Chondrocyte (in vitro differentiated cells): ENCODE measurements around the gene CASP2. TPM values are rescaled to one million over a fixed set of nuclear protein-coding genes. Genes with fewer than 3 reads are reported as not detected.
A peak's percentile ranks its signal among the peaks of the same experiment; 100 is the strongest.

Experiments
- DNase-seq: peaks from one replicate; pipeline ENCODE4 v3.0.0; 2021; ENCODE audit warnings: mixed read lengths, low spot score
- H3K27ac Mint-ChIP-seq: one replicate; pipeline ENCODE4 v1.8.0; 2021; ENCODE audit warnings: mild to moderate bottlenecking, moderate library complexity, mixed read lengths; ENCODE audit not compliant: unreplicated experiment
- H3K27me3 Mint-ChIP-seq: 2 replicates; pipeline ENCODE4 v1.8.0; 2021; ENCODE audit warnings: low read depth, mixed read lengths
- H3K36me3 Mint-ChIP-seq: 2 replicates; pipeline ENCODE4 v1.8.0; 2021; ENCODE audit warnings: low read depth, mixed read lengths
- H3K4me1 Mint-ChIP-seq: 2 replicates; pipeline ENCODE4 v1.8.0; 2021; ENCODE audit warnings: low read depth, mild to moderate bottlenecking, mixed read lengths
- H3K4me3 Mint-ChIP-seq: one replicate; pipeline ENCODE4 v1.8.0; 2021; ENCODE audit warnings: mild to moderate bottlenecking, moderate library complexity, mixed read lengths; ENCODE audit not compliant: unreplicated experiment
- H3K9me3 Mint-ChIP-seq: 2 replicates; pipeline ENCODE4 v1.8.0; 2021; ENCODE audit warnings: low read depth, mixed read lengths
- CTCF ChIP-seq: fragments of 200-600 bp; sonication (generic); IDR thresholded peaks from 2 replicates; pipeline ENCODE4 v1.5.0; 2021; ENCODE audit warnings: antibody characterized with exemption, mild to moderate bottlenecking, moderate library complexity
- total RNA-seq: library from RNA; stranded (reverse); gene quantifications from 3 replicates; pipeline ENCODE4 v1.2.1, GENCODE V29; 2021

The CASP2 gene
- total RNA-seq, 1 donor from 2014 or later = 30.3 TPM

- no peak for DNase-seq
- H3K36me3 Mint-ChIP-seq = no peaks in the 10 kb centered on the region
- no peak for TF ChIP-seq CTCF
- no peaks in the 10 kb centered on the region for H3K27me3 Mint-ChIP-seq
- H3K4me3 Mint-ChIP-seq = no peak overlapping the region
- peaks cover 17% of the 10 kb centered on the region for H3K4me1 Mint-ChIP-seq
- H3K27ac Mint-ChIP-seq = no peak overlapping the region
- H3K9me3 Mint-ChIP-seq = no peaks in the 10 kb centered on the region
Measured at GRCh38 chr7:143282124-143282523, 6.0 kb upstream of the CASP2 start.

GRCh38 chr7:143283381-143283780 lies 4.8 kb upstream of the CASP2 start:
- no peaks in the 10 kb centered on the region for H3K27me3 Mint-ChIP-seq
- H3K4me1 Mint-ChIP-seq = peaks cover 23% of the 10 kb centered on the region
- no peak for TF ChIP-seq CTCF
- H3K9me3 Mint-ChIP-seq = no peaks in the 10 kb centered on the region
- H3K36me3 Mint-ChIP-seq = no peaks in the 10 kb centered on the region
- H3K4me3 Mint-ChIP-seq = no peak overlapping the region
- DNase-seq = no peak
- H3K27ac Mint-ChIP-seq = no peak overlapping the region

GRCh38 chr7:143284591-143285469 lies 3.3 kb upstream of the CASP2 start, which contains the start of gene TMEM139:
TMEM139 (plus strand) TSS chr7:143284958; CDS start chr7:143285958, 1,000 bp downstream.
- no peak for DNase-seq
- TF ChIP-seq CTCF = no peak
- Mint-ChIP-seq H3K9me3 (no peaks in the 10 kb centered on the region), H3K27ac (peak within 1 kb of the TSS; percentile 45), H3K36me3 (no peaks in the 10 kb centered on the region), H3K4me3 (no peak within 1 kb of the TSS), H3K4me1 (peaks cover 22% of the 10 kb centered on the region), H3K27me3 (no peaks in the 10 kb centered on the region)

- no peak for DNase-seq
- no peaks in the 10 kb centered on the region for H3K27me3 Mint-ChIP-seq
- H3K4me1 Mint-ChIP-seq = peaks cover 25% of the 10 kb centered on the region
- peak overlapping the region; percentile 45 for H3K27ac Mint-ChIP-seq
- no peak for TF ChIP-seq CTCF
- H3K9me3 Mint-ChIP-seq = no peaks in the 10 kb centered on the region
- H3K36me3 Mint-ChIP-seq = no peaks in the 10 kb centered on the region
- H3K4me3 Mint-ChIP-seq = no peak overlapping the region
Measured at GRCh38 chr7:143285470-143285778, 2.7 kb upstream of the CASP2 start.

GRCh38 chr7:143285806-143286521 lies 2.2 kb upstream of the CASP2 start:
- Mint-ChIP-seq H3K9me3 (no peaks in the 10 kb centered on the region), H3K27ac (no peak overlapping the region), H3K4me3 (no peak overlapping the region), H3K36me3 (no peaks in the 10 kb centered on the region), H3K4me1 (peaks cover 30% of the 10 kb centered on the region), H3K27me3 (no peaks in the 10 kb centered on the region)
- no peak for DNase-seq
- TF ChIP-seq CTCF = no peak
